NAMALWA (cell line): ENCODE results near the gene SUMF2.
"Not testable (repeated sequence)": the region's sequence is repeated elsewhere in the genome, so short reads cannot be mapped to it uniquely, and the experiment has no call there.

Source experiments
- DNase-seq: peaks from one replicate; pipeline ENCODE4 v3.0.0-alpha.2; 2015; ENCODE audit warnings: low spot score

SUMF2 gene

GRCh38 chr7:56063882-56064625 is at the start of gene SUMF2:
SUMF2 (plus strand) TSS chr7:56064286; CDS start chr7:56064312, 26 bp downstream.
- DNase-seq, result peak; percentile 95

GRCh38 chr7:56017015-56017414 is 47.1 kb upstream of the SUMF2 start:
- DNase-seq, result not testable (repeated sequence)

GRCh38 chr7:56019501-56019900 is 44.6 kb upstream of the SUMF2 start:
- DNase-seq, result no peak

- peak; percentile 23 for DNase-seq
Observed at GRCh38 chr7:56023500-56023899, 40.6 kb upstream of the SUMF2 start.

- DNase-seq, result no peak
Observed at GRCh38 chr7:56026538-56026937, 37.5 kb upstream of the SUMF2 start.

GRCh38 chr7:56028942-56029630 is 35.0 kb upstream of the SUMF2 start:
- DNase-seq, result no peak

- no peak for DNase-seq
Observed at GRCh38 chr7:56030340-56030739, 33.7 kb upstream of the SUMF2 start.

GRCh38 chr7:56031556-56031955 is 32.5 kb upstream of the SUMF2 start:
- DNase-seq, result not testable (repeated sequence)

GRCh38 chr7:56032578-56032977 is 31.5 kb upstream of the SUMF2 start:
- not testable (repeated sequence) for DNase-seq

GRCh38 chr7:56033671-56034432 is 30.2 kb upstream of the SUMF2 start:
- DNase-seq, result peak; percentile 96

GRCh38 chr7:56040730-56041129 is 23.4 kb upstream of the SUMF2 start:
- DNase-seq, result no peak

GRCh38 chr7:56045758-56046157 is 18.3 kb upstream of the SUMF2 start:
- DNase-seq, result not testable (repeated sequence)

GRCh38 chr7:56046721-56047445 is 17.2 kb upstream of the SUMF2 start:
- no peak for DNase-seq

- DNase-seq, result not testable (repeated sequence)
Observed at GRCh38 chr7:56047446-56048116, 16.5 kb upstream of the SUMF2 start.

- DNase-seq, result no peak
Observed at GRCh38 chr7:56048245-56048644, 15.8 kb upstream of the SUMF2 start.

GRCh38 chr7:56048763-56049162 is 15.3 kb upstream of the SUMF2 start:
- not testable (repeated sequence) for DNase-seq

- no peak for DNase-seq
Observed at GRCh38 chr7:56051053-56051338, 13.1 kb upstream of the SUMF2 start.

- DNase-seq, result peak; percentile 99
Observed at GRCh38 chr7:56051339-56052191, 12.5 kb upstream of the SUMF2 start, which contains the start of the genes CCT6A and PSPH. CCT6A (plus strand) TSS chr7:56051765; CDS start chr7:56051849, 84 bp downstream. PSPH (minus strand) TSS chr7:56051444; CDS start chr7:56021212, 30,232 bp downstream.

- DNase-seq, result no peak
Observed at GRCh38 chr7:56053379-56053778, 10.7 kb upstream of the SUMF2 start.

- no peak for DNase-seq
Observed at GRCh38 chr7:56053993-56054392, 10.1 kb upstream of the SUMF2 start.
